Stimulated activated CD4-positive, alpha-beta T cell treated with anti-CD3 and anti-CD28 coated beads, Interleukin-4, amount 100 ng/mL, for 48 hours (primary cell): Measurements from ENCODE around the gene CLDN6.

Source experiments
- DNase-seq, 2 donors: peaks; one replicate each; pipeline ENCODE4 v3.0.0-alpha.2; 2020; ENCODE audit warnings: low read depth in 2 of 2

The CLDN6 gene

GRCh38 chr16:2971134-2971984 is 46.6 kb downstream of the CLDN6 start:
- DNase-seq: no peak

GRCh38 chr16:2970563-2970962 is 47.4 kb downstream of the CLDN6 start:
- no peak for DNase-seq

- DNase-seq: peak; percentile 84 to 86
Measured at GRCh38 chr16:2969545-2970521, 48.1 kb downstream of the CLDN6 start.

- peak; percentile 72 to 77 for DNase-seq
Measured at GRCh38 chr16:2968738-2969544, 49.0 kb downstream of the CLDN6 start, which contains the start of gene PAQR4. Gene PAQR4 (plus strand): TSS chr16:2969348. CDS start chr16:2969675, 327 bp downstream.

GRCh38 chr16:2968368-2968737 is 49.6 kb downstream of the CLDN6 start:
- no peak for DNase-seq

- no peak for DNase-seq
Measured at GRCh38 chr16:2967721-2968161, 50.2 kb downstream of the CLDN6 start.

GRCh38 chr16:2967211-2967631 is 50.8 kb downstream of the CLDN6 start:
- no peak for DNase-seq

GRCh38 chr16:2966808-2967191 is 51.2 kb downstream of the CLDN6 start:
- DNase-seq: no peak

GRCh38 chr16:2966043-2966807 is 51.8 kb downstream of the CLDN6 start:
- no peak for DNase-seq
